Activated B cell treated with CpG ODN at 0.5 μM for 24 hours (primary cell): ENCODE data around the gene TUNAR. TPM values are rescaled to one million over a fixed set of nuclear protein-coding genes. Genes with fewer than 3 reads are reported as not detected.

Source experiments
- total RNA-seq: library from RNA; stranded (reverse); gene quantifications from 2 replicates; pipeline ENCODE4 v1.2.3, GENCODE V29; 2022

The TUNAR gene
- total RNA-seq, 1 donor from 2014 or later, result 0.40 TPM

Other genes starting within 250 kb of the TUNAR start
- gene TCL1B, start 190.4 kb upstream of the TUNAR start, total RNA-seq, result 1.1 and 1.2 TPM in 2 replicates
- gene TCL1A, start 162.7 kb upstream of the TUNAR start, total RNA-seq, result 228 and 234 TPM in 2 replicates
- 0.05 and 0.16 TPM in 2 replicates for gene C14orf132, start 162.5 kb downstream of the TUNAR start, total RNA-seq